GOT3 (cell line): ENCODE results near the gene CPA4.
A peak's percentile ranks its signal among the peaks of the same experiment; 100 is the strongest.

Experiments used
- DNase-seq: peaks from one replicate; lab custom pipeline; 2025; ENCODE audit warnings: mixed read lengths; lab: John Stamatoyannopoulos, UW

CPA4 gene

GRCh38 chr7:130365511-130366441 is 72.8 kb downstream of the CPA4 start:
- DNase-seq, result peak; percentile 55

GRCh38 chr7:130366564-130366963 is 73.6 kb downstream of the CPA4 start:
- DNase-seq, result no peak

GRCh38 chr7:130367088-130367755 is 74.3 kb downstream of the CPA4 start:
- no peak for DNase-seq

GRCh38 chr7:130367836-130368746 is 75.1 kb downstream of the CPA4 start:
- DNase-seq, result no peak

GRCh38 chr7:130369110-130369711 is 76.2 kb downstream of the CPA4 start:
- no peak for DNase-seq

GRCh38 chr7:130369831-130370550 is 77.0 kb downstream of the CPA4 start:
- no peak for DNase-seq

- no peak for DNase-seq
These were observed 78.1 kb downstream of the CPA4 start for GRCh38 chr7:130371046-130371445.

GRCh38 chr7:130372402-130373165 is 79.6 kb downstream of the CPA4 start:
- DNase-seq, result no peak
